Tibial nerve (tissue), 3 donors: ENCODE data around the gene RNPEPL1.
"Not testable (repeated sequence)": the region's sequence is repeated elsewhere in the genome, so short reads cannot be mapped to it uniquely, and the experiment has no call there.

Experiments
- CTCF ChIP-seq, 5 experiments: fragments of 200-600 bp in 3 of 5; fragments of 450-650 bp in 2 of 5; sonication (generic) in 3 of 5; IDR thresholded peaks; one replicate each; pipeline ENCODE4 v1.5.1; 2016 to 2019; ENCODE audit warnings: antibody characterized with exemption in 5 of 5, mild to moderate bottlenecking in 3 of 5, moderate library complexity in 2 of 5
- POLR2A ChIP-seq, 2 donors: fragments of 450-650 bp; IDR thresholded peaks; one replicate each; pipeline ENCODE4 v1.6.1; 2017; ENCODE audit warnings: antibody characterized with exemption in 2 of 2, mild to moderate bottlenecking in 2 of 2, moderate library complexity in 2 of 2

- TF ChIP-seq CTCF, POLR2A (IDR thresholded peaks at IDR 0.05): not testable (repeated sequence)
Observed at GRCh38 chr2:240521885-240522284, 46.4 kb upstream of the RNPEPL1 start.
